NCI-H2107 (cell line): ENCODE results near the gene MLPH.
"Not testable (repeated sequence)": the region's sequence is repeated elsewhere in the genome, so short reads cannot be mapped to it uniquely, and the experiment has no call there.

Source experiments
- DNase-seq: peaks from one replicate; lab custom pipeline; 2025; lab: John Stamatoyannopoulos, UW

The MLPH gene

GRCh38 chr2:237585590-237586221 lies 98.7 kb downstream of the MLPH start:
- DNase-seq = no peak

GRCh38 chr2:237588044-237588696 lies 101.1 kb downstream of the MLPH start:
- DNase-seq = no peak

GRCh38 chr2:237590272-237591140 lies 103.5 kb downstream of the MLPH start, which contains the start of gene RAB17:
RAB17 (minus strand) TSS chr2:237590734; CDS start chr2:237586154, 4,580 bp downstream.
- no peak for DNase-seq

GRCh38 chr2:237591141-237591881 lies 104.3 kb downstream of the MLPH start:
- DNase-seq = no peak

- DNase-seq = no peak
These were observed 105.5 kb downstream of the MLPH start for GRCh38 chr2:237592425-237592980.

GRCh38 chr2:237593036-237593435 lies 106.0 kb downstream of the MLPH start:
- no peak for DNase-seq

GRCh38 chr2:237593596-237594320 lies 106.7 kb downstream of the MLPH start:
- no peak for DNase-seq

GRCh38 chr2:237594514-237594871 lies 107.4 kb downstream of the MLPH start:
- DNase-seq = no peak

GRCh38 chr2:237595829-237596519 lies 108.9 kb downstream of the MLPH start:
- not testable (repeated sequence) for DNase-seq

GRCh38 chr2:237596520-237597195 lies 109.6 kb downstream of the MLPH start:
- no peak for DNase-seq

GRCh38 chr2:237597196-237598145 lies 110.4 kb downstream of the MLPH start:
- no peak for DNase-seq

GRCh38 chr2:237598468-237599208 lies 111.6 kb downstream of the MLPH start:
- DNase-seq = no peak

- DNase-seq = no peak
These were observed 112.5 kb downstream of the MLPH start for GRCh38 chr2:237599465-237600110.

GRCh38 chr2:237600205-237600846 lies 113.3 kb downstream of the MLPH start:
- no peak for DNase-seq

GRCh38 chr2:237601453-237602116 lies 114.5 kb downstream of the MLPH start:
- DNase-seq = no peak

- DNase-seq = no peak
These were observed 115.4 kb downstream of the MLPH start for GRCh38 chr2:237602409-237602808.
